NCI-H2171 (cell line): ENCODE results near the gene SCPEP1.

Experiments used
- DNase-seq: peaks from one replicate; lab custom pipeline; 2025; lab: John Stamatoyannopoulos, UW

The SCPEP1 gene

DNA sequence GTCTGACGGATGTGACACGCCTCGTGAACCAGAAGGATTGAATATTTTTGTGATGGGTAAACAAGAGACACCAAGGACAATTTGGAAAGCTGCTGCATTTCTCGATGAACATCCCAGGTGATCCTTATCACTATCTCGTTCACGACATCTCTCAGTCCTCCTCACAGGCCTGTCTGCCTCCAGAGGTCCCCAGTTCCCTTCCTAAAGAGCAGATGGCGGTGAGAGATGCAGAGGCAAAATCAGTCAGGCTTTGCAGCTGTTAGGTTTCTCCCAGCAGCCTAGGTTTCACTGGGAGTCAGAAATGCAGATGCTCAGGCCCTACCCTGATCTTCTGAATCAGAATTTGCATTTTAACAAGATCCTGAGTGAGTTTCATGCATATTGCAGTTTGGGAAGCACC, 23.6 kb downstream of the SCPEP1 start:
- no peak for DNase-seq

DNA sequence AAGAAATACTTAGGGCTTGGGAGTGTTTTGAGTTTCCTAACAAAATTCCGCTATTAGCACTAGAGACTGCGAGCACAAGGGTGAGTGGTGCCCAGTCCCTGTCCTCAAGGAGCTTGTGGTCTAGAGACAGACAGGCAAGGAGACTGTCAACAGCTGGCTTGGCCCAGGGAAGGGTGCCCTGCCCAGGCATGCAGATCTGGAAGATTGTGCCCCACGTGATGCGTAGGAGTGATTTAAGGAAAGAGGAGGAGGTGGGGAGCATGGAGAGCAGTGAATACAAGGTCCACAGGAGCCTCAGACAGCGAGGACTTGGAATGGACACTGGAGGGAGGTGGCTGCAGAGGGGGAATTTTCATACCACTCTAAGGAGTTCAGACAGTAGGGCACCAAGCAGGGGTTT, 25.0 kb downstream of the SCPEP1 start:
- no peak for DNase-seq

DNA sequence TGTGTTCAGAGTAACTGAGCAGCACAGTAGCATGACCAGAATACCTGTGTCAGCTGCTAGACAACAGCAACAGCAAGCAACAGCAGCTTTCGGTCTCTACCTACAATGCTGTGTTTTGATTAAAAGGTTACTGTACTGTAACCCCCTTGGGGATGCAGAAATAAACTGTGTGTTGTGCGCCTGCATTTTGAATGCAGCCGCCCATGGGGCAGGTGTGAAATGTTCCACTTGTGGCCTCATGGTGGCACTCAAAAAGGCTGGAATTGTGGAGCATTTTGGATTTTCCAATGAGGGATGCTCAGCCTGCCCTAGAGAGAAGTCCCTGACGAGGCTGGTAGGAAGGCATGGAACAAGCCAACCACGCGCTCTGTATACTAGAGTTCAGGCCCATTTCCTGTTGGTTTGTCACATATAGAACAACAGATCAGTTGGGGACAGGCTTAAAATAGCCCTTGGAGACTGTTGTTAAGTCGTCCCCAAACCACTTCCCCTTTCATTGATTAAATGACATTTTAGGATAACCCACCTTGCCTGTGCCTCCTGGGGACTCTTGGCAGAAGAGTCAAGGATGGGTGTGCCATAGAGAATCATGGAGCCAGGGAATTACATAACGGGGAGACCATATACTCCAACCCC, 27.1 kb downstream of the SCPEP1 start:
- no peak for DNase-seq

DNA sequence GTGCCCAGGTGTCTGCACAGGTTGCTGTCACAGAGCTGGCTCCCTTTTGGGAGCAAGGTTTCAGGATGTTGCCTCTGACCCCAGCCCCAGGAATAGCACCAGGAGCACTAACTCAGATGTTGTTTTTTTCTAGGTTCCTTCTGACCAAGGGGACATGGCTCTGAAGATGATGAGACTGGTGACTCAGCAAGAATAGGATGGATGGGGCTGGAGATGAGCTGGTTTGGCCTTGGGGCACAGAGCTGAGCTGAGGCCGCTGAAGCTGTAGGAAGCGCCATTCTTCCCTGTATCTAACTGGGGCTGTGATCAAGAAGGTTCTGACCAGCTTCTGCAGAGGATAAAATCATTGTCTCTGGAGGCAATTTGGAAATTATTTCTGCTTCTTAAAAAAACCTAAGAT, 28.1 kb downstream of the SCPEP1 start:
- no peak for DNase-seq

DNA sequence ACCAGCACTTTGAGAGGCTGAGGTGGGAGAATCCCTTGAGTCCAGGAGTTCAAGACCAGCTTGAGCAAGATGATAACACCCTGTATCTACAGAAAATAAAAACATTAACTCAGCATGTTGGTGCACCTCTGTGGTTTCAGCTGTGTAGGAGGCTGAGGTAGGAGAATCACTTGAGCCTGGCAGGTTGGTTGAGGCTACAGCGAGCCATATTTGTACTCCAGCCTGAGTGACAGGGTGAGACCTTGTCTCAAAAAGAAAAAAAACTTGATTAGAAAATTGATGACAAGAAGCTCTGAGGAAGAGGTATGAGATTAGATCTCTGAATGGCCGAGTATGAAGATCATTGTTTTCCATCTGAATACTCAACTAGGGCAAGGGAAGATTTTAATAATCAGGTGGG, 31.0 kb downstream of the SCPEP1 start:
- no peak for DNase-seq

DNA sequence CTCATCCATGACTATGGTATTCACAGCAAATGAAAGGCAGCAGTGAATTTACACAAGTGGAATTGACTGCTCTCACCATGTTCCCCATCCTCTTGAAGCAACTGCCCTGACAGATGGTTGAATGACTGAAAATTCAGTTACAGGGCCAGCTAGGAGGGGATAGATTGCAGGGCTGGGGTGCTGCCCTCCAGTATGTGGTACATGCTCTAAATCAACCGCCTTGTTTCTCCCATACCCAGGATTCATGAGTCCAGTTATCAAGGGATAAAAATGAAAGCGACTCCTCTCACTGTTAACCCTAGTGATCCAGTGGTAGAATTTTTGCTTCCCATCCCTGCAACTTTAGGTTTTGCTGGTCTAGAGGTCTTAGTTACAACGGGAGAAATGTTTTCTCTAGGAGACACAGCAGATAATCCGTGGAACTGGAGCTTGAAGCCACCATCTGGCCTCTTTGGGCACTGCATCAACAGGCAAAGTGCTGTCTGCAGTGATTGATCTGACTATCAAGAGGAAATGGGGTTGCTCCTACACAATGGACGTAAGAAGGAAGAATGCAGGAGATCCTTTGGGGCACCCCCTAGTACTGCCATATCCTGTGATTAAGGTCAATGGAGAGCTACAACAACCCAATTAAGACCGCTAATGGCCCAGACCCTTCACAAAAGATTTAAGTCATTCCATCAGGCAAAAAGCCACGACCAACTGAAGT, 32.0 kb downstream of the SCPEP1 start:
- peak; percentile 61 for DNase-seq

DNA sequence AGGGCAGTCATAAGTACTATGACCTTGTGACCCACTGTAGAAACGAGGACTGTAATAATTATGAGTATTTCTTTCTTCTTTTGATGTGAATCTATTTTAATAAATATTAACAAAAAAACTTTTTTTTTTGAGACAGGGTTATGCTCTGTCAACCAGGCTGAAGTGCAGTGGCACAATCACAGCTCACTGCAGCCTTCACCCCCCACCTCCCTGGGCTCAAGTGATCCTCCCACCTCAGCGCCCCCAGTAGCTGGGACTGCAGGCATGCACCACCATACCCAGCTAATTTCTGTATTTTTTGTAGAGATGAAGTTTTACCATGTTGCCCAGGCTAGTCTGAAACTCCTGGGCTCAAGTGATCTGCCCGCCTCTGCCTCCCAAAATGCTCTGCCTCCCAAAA, 32.6 kb downstream of the SCPEP1 start:
- DNase-seq = no peak

DNA sequence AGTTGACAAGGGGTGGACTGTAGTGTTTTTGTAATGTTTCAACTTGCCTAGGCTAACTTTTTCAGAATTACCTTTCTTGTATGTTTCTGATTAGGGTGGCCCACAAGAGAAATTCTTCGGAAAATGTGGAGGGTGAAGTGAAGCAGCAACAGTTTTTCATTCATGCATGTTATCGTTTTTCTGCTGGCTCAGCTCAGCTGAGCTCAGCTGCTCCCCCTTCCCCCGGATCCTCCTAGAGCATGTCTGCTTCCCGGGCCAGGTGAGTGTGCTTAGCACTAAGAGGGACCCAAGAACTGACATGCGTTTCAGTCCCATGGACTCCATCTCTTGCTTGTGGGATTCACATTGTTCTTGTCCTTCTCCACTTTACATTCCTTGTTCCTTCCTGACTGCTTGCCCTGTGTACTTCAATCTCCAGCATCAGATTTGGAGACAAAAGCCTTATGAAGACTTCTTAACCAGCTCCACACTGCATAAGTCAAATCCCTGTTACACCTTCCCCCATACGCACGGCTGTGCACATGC, 33.6 kb downstream of the SCPEP1 start:
- no peak for DNase-seq

DNA sequence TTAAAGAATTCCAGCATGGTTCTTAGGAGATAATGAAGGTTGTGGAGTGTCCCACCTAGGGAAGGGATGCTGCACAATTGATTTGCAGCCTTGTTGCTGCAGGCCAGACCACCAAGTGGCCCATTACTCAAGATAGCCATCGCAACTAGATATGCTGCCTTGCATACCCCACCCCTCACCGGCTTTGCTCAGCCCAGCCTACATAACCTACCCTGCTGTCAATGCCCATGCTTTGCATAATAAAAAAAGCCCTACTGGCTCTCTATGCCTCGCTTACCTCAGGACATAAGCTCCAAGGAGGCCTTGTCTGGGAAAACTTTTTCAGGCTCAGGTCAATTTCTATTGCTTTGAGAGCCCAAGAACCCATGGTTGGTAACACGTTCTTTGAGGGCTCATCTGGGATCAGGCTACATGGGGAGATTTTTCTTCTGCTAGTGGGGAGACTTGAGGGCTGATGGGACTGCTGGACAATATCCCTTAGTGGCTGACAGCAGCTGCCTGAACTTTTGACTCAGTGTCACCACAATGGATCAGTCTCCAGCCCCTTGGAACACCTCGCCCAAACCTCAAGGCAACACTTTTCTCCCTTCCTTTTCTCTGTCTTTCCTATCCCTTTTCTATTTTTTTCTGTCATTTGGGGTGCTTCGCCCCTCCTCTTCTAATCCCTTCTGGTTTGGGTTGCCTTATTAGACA, 38.3 kb downstream of the SCPEP1 start:
- no peak for DNase-seq

DNA sequence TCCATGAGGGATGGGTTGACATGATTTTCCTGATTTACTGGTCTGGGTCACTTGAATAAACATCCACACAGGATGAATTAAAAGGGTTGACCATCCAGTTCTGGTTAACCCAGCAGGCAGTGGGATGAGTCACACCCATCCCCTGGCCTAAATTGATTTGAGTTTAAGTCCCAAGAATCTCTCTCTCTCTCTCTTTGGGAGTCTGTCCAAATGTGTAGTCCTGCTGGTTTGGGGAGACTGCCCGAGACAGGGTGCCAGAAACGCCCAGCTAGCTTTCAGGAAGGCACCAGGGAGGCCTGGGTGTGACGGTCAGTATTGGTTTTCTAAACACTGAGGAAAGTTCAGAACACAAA, 38.8 kb downstream of the SCPEP1 start:
- no peak for DNase-seq

DNA sequence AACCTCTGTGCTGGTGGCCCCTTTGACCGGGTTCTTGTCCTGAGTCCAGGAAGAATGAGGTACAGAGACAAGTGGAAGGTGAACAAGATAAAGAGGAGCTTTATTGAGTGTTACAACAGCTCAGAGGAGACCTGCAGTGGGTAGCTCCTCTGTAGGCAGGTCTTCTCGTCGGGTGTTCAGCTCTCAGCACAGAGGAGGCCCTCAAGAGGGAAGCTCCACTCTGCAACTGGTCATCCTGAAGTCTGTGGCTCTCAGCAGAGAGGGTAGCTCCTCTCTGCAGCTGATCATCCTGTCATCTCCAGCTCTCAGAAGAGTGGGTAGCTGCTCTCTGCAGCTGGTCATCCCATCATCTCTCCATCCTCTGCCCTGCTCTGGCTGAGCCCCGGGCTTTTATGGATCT, 39.7 kb downstream of the SCPEP1 start:
- no peak for DNase-seq

DNA sequence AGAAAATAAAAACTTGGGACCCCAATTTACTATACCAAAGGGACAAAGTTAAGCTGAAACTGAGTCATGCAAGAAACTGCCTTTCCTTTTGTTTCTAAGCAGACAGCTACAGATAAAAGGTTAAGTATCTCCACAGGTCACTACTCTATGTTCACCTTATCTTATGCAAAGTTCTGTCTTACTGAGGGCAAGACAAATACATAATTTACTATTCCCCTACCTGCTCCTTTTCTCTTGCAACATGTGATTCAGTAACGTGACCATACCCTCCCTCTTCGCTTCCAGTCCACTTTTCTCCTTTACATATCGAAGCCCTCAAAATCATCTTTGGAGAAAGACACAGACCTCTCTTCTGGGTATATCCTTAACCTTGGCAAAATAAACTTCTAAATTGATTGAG, 42.3 kb downstream of the SCPEP1 start:
- DNase-seq = no peak

DNA sequence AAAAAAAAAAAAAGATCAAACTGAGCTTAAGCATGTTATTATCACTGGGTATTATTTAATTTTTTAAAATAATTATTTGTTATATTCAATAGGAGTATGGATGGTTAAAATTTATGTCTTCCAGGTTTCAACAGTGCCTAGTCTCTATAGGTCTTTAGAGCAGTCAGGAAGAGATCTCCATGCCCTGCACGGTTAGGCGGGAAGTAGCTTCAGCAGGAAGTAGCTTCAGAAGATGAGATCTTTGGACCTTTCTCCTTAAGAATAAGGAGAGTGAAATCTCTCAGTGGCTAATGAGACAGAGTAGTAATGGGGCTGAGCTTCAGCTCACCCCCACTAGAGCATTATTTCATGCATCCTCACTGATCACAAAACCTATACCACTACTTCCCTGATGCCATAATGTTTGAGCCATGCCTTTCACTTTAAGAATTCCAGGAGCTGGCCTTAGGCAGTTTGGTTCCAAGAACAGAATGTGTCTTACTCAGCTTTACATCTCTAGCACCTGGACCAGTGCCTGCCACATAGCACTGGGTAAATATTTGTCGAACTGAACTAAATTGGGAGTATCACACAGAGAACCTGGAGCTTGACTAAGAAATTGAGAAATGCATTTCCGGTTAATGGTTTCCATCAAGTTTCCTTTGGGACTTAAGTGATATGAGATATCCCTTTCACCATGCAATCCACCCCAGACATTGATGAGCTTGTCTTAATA, 43.5 kb downstream of the SCPEP1 start:
- DNase-seq = no peak

DNA sequence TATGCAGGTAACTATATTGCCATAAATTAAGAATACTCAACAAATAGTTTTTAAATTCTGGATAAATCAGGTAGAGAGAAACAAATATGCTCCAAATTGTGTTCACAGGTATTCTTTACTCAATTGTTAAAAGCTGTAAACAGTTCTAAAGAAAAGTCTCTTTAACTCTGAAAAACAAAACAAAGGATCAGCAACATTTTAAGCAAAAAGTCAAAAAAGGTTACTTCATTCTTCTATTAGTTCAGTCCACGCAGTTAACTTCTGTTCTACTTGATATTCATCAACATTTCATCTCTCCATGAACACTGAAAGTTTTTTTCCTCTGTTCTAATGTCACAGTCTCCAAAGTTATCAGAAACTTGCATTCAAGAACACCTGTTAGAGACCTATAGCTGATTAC, 47.9 kb downstream of the SCPEP1 start:
- no peak for DNase-seq

DNA sequence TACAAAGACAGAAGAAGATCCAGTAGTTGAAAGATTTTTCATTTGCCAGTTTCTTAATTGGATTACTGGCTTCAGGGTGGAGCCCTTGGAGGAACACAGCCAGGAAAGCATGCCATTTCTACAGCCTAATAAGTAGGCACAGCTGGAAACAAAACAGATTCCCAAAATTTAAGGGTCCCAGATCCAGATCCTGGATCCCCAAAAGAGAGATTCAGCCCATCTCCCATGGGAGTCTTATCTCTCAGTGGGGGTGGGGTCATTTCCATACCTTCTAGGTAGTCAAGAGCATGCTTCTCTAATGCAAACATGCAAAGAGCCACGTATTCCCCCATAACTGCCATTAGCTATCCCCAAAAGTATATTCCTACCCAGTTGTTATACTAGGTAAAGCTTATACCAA, 49.9 kb downstream of the SCPEP1 start:
- DNase-seq = no peak

DNA sequence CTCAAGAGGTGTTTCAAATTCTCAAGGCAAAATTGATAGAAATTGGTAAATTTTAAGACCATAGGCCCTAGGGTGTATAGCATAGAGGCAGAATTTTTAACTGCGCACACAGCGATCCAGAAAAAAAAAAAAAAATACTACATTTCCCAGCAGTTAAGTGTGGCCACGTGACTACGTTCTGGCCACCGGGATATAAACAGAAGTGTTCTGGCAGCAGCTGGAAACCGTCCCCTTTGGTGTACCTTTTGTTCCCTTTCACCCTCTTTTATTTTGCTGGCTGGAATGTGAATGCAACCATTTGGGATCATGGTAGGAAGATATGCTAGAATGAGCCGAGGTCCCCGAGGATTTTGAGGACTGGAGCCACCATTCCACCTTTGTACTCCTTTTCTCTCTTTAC, 54.4 kb downstream of the SCPEP1 start:
- DNase-seq = no peak

DNA sequence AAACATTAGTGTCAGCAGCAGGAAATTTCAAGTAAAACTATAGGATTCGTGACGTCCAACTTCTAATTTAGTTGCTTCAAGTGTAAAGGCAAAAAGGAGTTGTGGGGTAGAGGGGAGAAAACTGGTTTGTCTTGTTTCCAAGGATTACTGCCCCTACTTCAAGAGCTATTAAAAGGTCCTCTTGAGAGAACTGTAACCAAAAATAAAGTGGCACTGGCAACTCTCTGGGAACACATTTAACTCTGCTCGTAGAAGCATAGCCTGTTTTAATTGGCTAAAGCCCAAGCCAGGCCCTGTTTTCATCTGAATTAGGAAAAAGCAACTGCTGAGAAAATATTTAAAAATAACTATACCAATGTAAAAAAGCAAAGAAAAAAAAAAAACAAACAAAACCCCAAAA, 55.4 kb downstream of the SCPEP1 start:
- no peak for DNase-seq

DNA sequence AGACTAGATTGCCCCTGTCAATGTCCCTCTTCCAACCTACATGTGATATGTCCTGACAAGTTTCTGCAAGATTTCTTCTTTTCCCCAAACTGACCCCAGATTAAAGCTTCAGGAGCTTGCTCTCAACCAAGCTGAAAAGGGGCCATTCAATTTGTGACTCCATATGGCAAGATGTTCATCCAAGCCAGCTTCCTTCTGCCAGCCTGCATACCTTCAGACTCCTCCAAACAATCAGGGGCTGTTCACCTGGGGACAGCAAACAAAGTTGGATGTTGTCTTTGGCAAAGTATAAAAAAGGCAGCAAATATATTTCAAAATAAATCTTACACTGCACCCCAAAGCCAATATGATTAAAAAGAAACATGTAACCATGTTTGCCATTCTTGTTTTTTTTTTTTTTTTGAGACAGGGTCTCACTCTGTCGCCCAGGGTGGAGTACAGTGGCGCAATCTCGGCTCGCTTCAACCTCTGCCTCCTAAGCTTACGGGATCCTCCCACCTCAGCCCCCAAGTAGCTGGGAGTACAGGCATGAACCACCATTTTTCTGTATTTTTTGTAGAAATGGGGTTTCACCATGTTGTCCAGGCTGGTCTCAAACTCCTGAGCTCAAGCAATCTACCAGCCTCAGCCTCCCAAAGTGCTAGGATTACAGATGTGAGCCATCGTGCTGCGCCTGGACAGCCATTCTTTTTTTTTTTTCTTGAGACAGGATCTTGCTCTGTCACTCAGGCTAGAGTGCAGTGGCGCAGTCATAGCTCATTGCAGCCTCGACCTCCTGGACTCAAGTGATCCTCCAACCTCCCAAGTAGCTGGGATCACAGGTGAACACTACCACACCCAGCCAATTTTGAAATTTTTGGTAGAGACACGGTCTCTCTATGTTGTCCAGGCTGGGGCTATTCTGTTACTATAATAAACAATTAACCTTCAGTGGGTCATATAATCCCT, 57.1 kb downstream of the SCPEP1 start:
- no peak for DNase-seq

DNA sequence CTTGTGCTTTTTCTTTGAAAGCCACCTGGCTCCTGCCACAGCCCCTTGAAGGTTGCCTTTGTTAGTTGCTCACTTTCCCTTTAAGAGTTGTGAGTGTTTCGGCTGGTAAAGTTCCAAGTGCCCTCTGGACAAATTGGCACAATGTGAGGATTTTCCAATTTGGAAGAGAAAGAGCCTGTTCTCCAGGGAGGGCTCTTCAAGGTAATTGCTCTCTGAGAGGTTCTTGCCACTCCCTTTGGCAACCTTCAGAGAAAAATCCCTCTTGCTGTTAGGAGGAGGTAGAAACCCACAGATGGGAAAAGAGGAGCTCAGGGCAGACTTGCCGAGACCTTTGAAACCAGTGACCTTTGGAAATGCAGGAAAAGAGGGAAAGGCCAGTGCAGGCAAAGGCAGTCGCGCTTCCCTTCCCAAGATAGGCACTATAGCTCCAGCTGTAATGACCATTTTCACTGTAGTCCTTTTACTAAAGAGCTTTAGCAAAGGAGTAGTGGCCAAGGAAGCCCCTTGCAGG, 58.1 kb downstream of the SCPEP1 start:
- peak; percentile 69 for DNase-seq

DNA sequence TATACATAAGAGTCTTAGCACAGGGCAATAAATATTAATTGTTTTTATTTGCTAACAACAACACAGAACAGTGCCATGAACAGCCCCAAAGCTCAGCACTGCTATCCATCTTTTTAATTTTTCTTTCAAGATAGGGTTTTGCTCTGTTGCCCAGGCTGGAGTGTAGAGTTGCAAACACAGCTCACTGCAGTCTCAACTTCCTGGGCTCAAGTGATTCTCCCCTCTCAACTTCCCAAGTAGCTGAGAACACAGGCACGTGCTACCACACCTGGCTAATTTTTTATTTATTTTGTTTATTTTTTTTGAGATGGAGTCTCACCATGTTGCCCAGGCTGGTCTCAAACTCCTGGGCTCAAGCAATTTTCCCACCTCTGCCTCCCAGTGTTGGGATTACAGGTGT, 59.5 kb downstream of the SCPEP1 start:
- DNase-seq = no peak

DNA sequence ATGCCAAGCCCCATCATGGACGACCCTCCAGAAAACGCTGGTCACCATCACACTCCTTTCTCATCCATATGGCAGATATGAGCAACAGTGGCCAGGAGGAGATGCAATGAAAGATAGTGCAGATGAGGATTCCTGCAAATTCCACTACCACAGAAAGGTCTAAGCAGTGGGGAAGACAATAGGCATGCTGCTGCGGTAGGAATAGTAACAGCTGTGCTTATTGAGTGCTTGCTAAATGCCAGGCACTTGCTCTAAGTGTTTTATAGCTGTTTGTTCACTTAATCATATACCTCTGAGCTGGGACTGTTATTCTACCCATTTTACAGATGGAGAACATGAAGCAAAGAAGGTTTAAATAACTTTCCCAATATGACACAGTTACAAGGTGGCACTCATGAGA, 60.6 kb downstream of the SCPEP1 start:
- no peak for DNase-seq
